SU-DHL-6 (cell line): Measurements from ENCODE around the gene USP24.
"Not testable (repeated sequence)": the region's sequence is repeated elsewhere in the genome, so short reads cannot be mapped to it uniquely, and the experiment has no call there.

Source experiments
- CTCF ChIP-seq: fragments of 200-600 bp; sonication (generic); IDR thresholded peaks from one replicate; pipeline ENCODE4 v1.5.1; 2017; ENCODE audit warnings: antibody characterized with exemption, mild to moderate bottlenecking, low read length, moderate library complexity; ENCODE audit not compliant: insufficient read depth, poor library complexity, severe bottlenecking
- EZH2phosphoT487 ChIP-seq: fragments of 200-600 bp; sonication (generic), shearing (Covaris generic); conservative IDR thresholded peaks from 2 replicates; pipeline ENCODE4 v1.6.1; 2018; ENCODE audit warnings: mild to moderate bottlenecking, antibody characterized with exemption, low read length, moderate library complexity, mixed read lengths

DNA sequence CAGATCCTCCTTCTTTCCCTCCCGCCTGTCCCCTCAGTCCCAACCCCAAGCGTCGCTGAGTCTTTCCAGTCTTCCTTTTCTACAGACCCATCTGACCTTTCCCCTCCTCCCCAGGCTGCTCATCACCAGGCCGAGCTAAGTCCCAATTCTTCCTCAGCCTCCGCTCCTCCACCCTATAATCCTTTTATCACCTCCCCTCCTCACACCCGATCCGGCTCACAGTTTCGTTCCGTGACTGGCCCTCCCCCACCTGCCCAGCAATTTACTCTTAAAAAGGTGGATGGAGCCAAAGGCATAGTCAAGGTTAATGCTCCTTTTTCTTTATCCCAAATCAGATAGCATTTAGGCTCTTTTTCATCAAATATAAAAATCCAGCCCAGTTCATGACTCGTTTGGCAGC is 191.0 kb downstream of the USP24 start:
- not testable (repeated sequence) for TF ChIP-seq CTCF, EZH2phosphoT487
